Measurements from ENCODE around the gene ERBB4.

The ERBB4 gene

DNA sequence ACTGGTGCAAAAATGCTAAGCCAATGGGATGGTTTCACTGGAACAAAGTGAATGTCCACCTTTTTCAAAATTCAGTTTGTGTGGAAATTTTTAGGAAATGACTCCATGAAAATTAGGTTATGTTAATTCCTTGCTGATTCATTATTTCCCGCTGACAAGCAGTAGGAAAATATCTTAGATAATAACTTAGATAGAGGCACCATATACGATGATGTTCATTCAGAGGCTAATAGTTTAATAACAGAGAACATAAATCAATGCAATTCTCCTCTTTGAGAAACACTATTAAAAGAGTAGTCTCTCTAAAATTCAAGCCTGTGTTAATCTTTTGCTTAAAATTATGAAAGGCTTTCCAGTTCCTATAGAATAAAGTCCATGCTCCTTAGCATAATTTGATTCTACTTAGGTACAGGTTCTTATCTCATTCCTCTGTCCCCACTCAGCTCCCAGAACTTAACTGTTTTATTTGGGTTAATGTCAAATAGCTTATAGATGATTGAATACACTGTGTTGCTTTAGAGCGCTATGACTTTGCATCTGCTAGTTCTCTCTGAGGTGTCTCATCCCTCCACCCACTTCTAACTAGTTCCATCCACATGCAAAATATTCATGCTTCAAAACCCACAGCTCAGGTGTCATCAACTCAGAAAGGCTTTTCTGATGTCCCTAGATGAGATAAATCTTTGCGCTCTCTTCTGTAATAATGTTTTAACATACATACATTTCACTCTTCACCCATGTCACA is 503.6 kb downstream of the ERBB4 start:
- DNase-seq (ENCODE audit: low read depth) = no peak
- H3K4me3 ChIP-seq (ENCODE audit: control insufficient read depth, low read depth, low read length) = no peak overlapping the region
- TF ChIP-seq, protein P1, sequence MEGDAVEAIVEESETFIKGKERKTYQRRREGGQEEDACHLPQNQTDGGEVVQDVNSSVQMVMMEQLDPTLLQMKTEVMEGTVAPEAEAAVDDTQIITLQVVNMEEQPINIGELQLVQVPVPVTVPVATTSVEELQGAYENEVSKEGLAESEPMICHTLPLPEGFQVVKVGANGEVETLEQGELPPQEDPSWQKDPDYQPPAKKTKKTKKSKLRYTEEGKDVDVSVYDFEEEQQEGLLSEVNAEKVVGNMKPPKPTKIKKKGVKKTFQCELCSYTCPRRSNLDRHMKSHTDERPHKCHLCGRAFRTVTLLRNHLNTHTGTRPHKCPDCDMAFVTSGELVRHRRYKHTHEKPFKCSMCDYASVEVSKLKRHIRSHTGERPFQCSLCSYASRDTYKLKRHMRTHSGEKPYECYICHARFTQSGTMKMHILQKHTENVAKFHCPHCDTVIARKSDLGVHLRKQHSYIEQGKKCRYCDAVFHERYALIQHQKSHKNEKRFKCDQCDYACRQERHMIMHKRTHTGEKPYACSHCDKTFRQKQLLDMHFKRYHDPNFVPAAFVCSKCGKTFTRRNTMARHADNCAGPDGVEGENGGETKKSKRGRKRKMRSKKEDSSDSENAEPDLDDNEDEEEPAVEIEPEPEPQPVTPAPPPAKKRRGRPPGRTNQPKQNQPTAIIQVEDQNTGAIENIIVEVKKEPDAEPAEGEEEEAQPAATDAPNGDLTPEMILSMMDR (conservative IDR thresholded peaks at IDR 0.05; ENCODE audit: control insufficient read depth, insufficient read depth, low read depth, low read length) = no peak

DNA sequence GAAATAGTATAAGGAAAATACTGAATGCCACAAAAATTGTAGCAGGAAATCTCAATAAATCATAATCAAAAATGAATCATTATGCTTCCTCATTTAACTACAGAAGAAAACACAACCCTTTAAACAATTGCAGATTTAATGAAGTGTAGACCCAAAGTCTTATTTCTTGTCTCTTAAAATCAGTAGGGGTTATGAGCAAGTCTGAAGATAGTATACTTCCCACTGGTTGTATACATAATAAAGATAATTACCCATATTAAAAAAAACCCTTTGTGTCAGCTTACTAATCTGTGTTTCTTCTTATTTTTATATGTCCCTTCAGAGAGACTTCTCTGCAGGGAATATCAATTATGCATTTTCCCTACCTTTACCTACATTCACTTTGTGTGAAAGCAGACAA is 504.7 kb downstream of the ERBB4 start:
- TF ChIP-seq, protein P1 (conservative IDR thresholded peaks at IDR 0.05; ENCODE audit: control insufficient read depth, insufficient read depth, low read depth, low read length) = no peak
- H3K4me3 ChIP-seq (ENCODE audit: control insufficient read depth, low read depth, low read length) = no peak overlapping the region
- DNase-seq (ENCODE audit: low read depth) = no peak

DNA sequence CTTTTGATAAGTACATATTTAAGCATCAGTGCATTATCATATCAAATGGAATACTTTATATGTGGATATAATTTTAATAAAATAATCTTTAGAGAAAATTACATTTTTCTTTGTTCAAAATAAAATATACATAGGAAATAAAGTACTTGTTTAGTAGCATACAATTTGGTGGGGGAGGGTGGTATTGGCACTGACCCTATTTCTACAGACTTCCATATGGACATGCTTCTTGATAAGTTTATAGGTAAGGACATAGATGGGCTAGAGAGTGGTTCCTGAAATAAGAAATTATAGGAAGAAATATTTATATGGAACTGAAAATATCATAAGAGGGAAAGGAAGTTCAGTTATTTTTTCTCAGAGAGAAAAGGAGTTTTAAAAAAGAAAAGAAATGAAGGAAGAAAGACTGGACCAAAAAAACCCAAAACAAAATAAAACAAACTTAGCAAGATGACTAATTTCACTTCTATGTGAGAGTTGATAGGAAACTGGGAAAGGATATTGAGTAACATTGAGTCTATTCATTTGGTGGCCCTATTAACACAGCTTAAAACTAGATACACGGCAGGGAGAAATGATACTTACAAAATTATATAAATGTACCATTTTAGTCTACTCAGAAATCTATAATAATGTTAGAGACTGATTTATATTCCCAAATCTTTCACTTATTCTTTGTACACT is 505.9 kb downstream of the ERBB4 start:
- TF ChIP-seq, protein P1 (conservative IDR thresholded peaks at IDR 0.05; ENCODE audit: control insufficient read depth, insufficient read depth, low read depth, low read length) = no peak
- peak; percentile 68 for DNase-seq (ENCODE audit: low read depth)
- no peak overlapping the region for H3K4me3 ChIP-seq (ENCODE audit: control insufficient read depth, low read depth, low read length)

DNA sequence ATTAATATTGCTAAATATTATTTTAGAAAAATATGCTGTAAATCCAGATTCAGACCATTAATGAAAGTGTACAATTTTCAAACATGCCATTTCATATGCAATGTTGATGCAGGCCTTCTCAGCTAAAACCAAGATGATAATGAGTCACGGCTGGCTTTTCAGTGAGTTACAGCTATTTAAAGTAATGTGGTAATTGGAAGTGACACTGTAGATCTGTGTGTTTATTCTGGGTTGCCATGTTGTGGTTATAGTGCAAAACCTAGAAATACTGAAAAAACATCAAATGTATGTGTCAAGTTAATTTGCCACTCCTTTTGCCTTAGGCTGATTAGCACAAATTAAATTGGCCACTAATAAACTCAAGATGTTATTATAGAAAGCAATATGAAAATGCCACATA is 506.6 kb downstream of the ERBB4 start:
- TF ChIP-seq, protein P1 (conservative IDR thresholded peaks at IDR 0.05; ENCODE audit: control insufficient read depth, insufficient read depth, low read depth, low read length) = no peak
- DNase-seq (ENCODE audit: low read depth) = peak; percentile 82
- no peak overlapping the region for H3K4me3 ChIP-seq (ENCODE audit: control insufficient read depth, low read depth, low read length)

DNA sequence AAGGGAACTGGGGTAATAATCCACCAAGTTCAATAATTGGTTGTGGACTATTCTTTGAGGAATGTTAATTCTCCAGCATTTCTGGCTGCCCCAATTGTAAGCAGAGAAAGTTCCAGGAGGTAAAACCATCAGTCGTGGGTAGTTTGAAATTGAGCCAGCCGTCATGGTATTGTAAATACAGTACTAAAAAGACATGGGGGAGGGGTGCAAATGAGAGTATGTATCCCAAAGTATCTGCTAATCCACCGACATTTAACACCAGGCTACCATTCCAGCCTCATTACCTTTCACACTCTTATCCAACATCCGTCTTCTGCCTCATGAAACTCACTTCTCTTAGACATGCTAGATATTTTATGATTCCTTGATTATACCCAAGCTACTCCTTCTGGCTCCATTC is 507.9 kb downstream of the ERBB4 start:
- TF ChIP-seq, protein P1 (conservative IDR thresholded peaks at IDR 0.05; ENCODE audit: control insufficient read depth, insufficient read depth, low read depth, low read length) = no peak
- DNase-seq (ENCODE audit: low read depth) = no peak
- H3K4me3 ChIP-seq (ENCODE audit: control insufficient read depth, low read depth, low read length) = no peak overlapping the region

DNA sequence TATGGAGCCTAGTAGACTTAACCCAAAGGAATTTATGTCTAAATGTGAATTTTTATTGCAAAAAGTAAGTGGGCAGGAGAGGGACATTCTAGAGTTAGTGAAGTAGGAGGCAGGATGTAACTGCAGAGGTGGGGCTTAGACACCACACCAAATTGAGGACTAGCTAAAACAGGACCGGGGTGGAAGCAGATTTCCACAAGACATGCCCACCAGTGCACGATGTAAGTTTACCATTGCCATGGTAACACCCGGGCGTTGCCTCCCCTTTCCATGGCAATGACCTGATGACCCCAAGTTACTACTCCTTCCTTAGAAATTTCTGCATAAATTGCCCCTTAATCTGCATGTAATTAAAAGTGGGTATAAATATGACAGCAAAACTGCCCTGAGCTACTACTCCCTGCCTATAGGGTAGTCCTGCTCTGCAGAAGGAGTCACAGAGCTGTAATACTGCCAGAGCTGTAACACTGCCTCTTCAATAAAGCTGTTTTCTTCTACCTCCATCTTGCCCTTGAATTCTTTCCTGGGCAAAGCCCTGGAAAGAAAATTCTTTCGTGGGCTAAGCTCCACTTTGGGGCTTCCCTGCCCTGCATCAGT is 509.7 kb downstream of the ERBB4 start:
- no peak overlapping the region for H3K4me3 ChIP-seq (ENCODE audit: control insufficient read depth, low read depth, low read length)

More for the DNA sequence above, 509.7 kb downstream of the ERBB4 start:
- TF ChIP-seq, protein P1 (conservative IDR thresholded peaks at IDR 0.05; ENCODE audit: control insufficient read depth, insufficient read depth, low read depth, low read length) = no peak
- no peak for DNase-seq (ENCODE audit: low read depth)
